Measurements from ENCODE around the gene EHD4. TPM values are rescaled to one million over a fixed set of nuclear protein-coding genes. Genes with fewer than 3 reads are reported as not detected.

EHD4 gene
- total and polyA plus RNA-seq, 9 of the 15 experiments (the other 6 are each of a cell fraction or from before 2014, with no cell fraction given), result 0.89 to 10.3 (median 6.4) TPM

DNA sequence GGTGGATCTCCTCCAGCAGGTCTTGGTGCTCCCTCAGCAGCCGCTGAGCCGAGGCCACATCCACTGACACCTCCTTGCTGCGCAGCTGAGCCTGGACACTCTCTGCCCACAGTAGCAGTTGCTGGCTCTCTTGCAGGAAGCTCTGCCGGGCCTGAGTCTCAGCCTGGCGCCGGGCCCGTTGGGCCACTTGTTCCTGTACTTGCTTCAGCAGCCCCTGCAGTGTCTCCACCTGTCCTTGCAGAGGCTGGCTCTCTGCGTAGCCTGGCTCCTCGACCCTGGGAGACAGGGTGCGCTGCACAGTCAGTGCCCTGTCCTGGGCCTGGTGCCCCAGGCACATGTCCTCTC, 94.0 kb downstream of the EHD4 start:
- no peaks in the 10 kb centered on the region for H3K79me2 ChIP-seq (ENCODE audit: control insufficient read depth, insufficient read depth, low read length)
- BruUV-seq (replicated peaks), result no TSS peak
- ChIA-PET POLR2A (no interaction called here), CTCF (ENCODE audit: low intra/inter-chr PET ratio) (no interaction called here)
- FAIRE-seq (no peak), DNase-seq (ENCODE audit: extremely low read depth in 1 of 4, low spot score in 3 of 4) (no peak), ATAC-seq (no peak)
- H3K9me3 ChIP-seq (replicated peaks; ENCODE audit: control insufficient read depth, insufficient read depth, low read depth, low read length), result no peaks in the 10 kb centered on the region
- peak overlapping the region in 1 of 2 experiments; percentile 45; a peak in 1 of 4 replicates for H3K9ac ChIP-seq (ENCODE audit: insufficient read depth in 1 of 2, low read depth in 2 of 2, low read length in 2 of 2)
- H3K36me3 ChIP-seq (ENCODE audit: control insufficient read depth, insufficient read depth, low read length), result no peaks in the 10 kb centered on the region
- peaks cover 38 to 92% of the 10 kb centered on the region in 2 experiments; a peak in 4 of 5 replicates for H3K27me3 ChIP-seq (ENCODE audit: control insufficient read depth in 2 of 2, insufficient read depth in 2 of 2, low read length in 2 of 2)
- no peak overlapping the region for H2AFZ ChIP-seq (ENCODE audit: low read depth, low read length)
- H3K4me1 ChIP-seq (replicated peaks in 1 of 2; ENCODE audit: control insufficient read depth in 2 of 2, insufficient read depth in 2 of 2, low read length in 2 of 2), result peaks cover 2 to 39% of the 10 kb centered on the region in 2 experiments; a peak in 3 of 5 replicates
- in situ Hi-C loops (cut with MboI), result no loop called here
- no peak for TF ChIP-seq ZSCAN32 (CRISPR knock-in tag; IDR thresholded peaks at IDR 0.05)
- no peak for TF ChIP-seq PCBP1 (IDR thresholded peaks at IDR 0.05; ENCODE audit: low read depth, low read length, poor library complexity, severe bottlenecking)
- TF ChIP-seq, protein P1, sequence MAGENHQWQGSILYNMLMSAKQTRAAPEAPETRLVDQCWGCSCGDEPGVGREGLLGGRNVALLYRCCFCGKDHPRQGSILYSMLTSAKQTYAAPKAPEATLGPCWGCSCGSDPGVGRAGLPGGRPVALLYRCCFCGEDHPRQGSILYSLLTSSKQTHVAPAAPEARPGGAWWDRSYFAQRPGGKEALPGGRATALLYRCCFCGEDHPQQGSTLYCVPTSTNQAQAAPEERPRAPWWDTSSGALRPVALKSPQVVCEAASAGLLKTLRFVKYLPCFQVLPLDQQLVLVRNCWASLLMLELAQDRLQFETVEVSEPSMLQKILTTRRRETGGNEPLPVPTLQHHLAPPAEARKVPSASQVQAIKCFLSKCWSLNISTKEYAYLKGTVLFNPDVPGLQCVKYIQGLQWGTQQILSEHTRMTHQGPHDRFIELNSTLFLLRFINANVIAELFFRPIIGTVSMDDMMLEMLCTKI (IDR thresholded peaks at IDR 0.05; ENCODE audit: partially characterized antibody), result no peak
- no peak for TF ChIP-seq TEAD1 (CRISPR knock-in tag; IDR thresholded peaks at IDR 0.05)
- TF ChIP-seq NR2F6 (CRISPR knock-in tag; IDR thresholded peaks at IDR 0.05), result no peak
- TF ChIP-seq, protein P2, sequence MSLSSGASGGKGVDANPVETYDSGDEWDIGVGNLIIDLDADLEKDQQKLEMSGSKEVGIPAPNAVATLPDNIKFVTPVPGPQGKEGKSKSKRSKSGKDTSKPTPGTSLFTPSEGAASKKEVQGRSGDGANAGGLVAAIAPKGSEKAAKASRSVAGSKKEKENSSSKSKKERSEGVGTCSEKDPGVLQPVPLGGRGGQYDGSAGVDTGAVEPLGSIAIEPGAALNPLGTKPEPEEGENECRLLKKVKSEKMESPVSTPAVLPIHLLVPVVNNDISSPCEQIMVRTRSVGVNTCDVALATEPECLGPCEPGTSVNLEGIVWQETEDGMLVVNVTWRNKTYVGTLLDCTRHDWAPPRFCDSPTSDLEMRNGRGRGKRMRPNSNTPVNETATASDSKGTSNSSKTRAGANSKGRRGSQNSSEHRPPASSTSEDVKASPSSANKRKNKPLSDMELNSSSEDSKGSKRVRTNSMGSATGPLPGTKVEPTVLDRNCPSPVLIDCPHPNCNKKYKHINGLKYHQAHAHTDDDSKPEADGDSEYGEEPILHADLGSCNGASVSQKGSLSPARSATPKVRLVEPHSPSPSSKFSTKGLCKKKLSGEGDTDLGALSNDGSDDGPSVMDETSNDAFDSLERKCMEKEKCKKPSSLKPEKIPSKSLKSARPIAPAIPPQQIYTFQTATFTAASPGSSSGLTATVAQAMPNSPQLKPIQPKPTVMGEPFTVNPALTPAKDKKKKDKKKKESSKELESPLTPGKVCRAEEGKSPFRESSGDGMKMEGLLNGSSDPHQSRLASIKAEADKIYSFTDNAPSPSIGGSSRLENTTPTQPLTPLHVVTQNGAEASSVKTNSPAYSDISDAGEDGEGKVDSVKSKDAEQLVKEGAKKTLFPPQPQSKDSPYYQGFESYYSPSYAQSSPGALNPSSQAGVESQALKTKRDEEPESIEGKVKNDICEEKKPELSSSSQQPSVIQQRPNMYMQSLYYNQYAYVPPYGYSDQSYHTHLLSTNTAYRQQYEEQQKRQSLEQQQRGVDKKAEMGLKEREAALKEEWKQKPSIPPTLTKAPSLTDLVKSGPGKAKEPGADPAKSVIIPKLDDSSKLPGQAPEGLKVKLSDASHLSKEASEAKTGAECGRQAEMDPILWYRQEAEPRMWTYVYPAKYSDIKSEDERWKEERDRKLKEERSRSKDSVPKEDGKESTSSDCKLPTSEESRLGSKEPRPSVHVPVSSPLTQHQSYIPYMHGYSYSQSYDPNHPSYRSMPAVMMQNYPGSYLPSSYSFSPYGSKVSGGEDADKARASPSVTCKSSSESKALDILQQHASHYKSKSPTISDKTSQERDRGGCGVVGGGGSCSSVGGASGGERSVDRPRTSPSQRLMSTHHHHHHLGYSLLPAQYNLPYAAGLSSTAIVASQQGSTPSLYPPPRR (CRISPR knock-in tag; IDR thresholded peaks at IDR 0.05; ENCODE audit: borderline replicate concordance), result no peak
- no peak for TF ChIP-seq ZNF124 (CRISPR knock-in tag; IDR thresholded peaks at IDR 0.05)
- TF ChIP-seq XRCC4 (IDR thresholded peaks at IDR 0.05; ENCODE audit: extremely low read depth, insufficient read depth, insufficient read length), result no peak
- no peak for TF ChIP-seq ZSCAN29 (IDR thresholded peaks at IDR 0.05)
- no peak for TF ChIP-seq HCFC1 (IDR thresholded peaks at IDR 0.05; ENCODE audit: low read depth, low read length)
- no peak for TF ChIP-seq SMARCA5 (IDR thresholded peaks at IDR 0.05)
- TF ChIP-seq SIX5 (IDR thresholded peaks at IDR 0.05; ENCODE audit: borderline replicate concordance in 1 of 2, insufficient read depth in 1 of 2, low read depth in 1 of 2, low read length in 2 of 2), result no peak
- TF ChIP-seq SRSF1 (IDR thresholded peaks at IDR 0.05; ENCODE audit: low read depth, low read length), result no peak
- TF ChIP-seq ESRRA (IDR thresholded peaks at IDR 0.05; ENCODE audit: borderline replicate concordance, low read depth), result no peak
- TF ChIP-seq, protein P3, sequence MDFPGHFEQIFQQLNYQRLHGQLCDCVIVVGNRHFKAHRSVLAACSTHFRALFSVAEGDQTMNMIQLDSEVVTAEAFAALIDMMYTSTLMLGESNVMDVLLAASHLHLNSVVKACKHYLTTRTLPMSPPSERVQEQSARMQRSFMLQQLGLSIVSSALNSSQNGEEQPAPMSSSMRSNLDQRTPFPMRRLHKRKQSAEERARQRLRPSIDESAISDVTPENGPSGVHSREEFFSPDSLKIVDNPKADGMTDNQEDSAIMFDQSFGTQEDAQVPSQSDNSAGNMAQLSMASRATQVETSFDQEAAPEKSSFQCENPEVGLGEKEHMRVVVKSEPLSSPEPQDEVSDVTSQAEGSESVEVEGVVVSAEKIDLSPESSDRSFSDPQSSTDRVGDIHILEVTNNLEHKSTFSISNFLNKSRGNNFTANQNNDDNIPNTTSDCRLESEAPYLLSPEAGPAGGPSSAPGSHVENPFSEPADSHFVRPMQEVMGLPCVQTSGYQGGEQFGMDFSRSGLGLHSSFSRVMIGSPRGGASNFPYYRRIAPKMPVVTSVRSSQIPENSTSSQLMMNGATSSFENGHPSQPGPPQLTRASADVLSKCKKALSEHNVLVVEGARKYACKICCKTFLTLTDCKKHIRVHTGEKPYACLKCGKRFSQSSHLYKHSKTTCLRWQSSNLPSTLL (IDR thresholded peaks at IDR 0.05), result no peak
- no peak for TF ChIP-seq MCM3 (IDR thresholded peaks at IDR 0.05)
- H3K9me1 ChIP-seq (ENCODE audit: control insufficient read depth, insufficient read depth, low read length), result no peaks in the 10 kb centered on the region
- no peak overlapping the region for H3K27ac ChIP-seq (ENCODE audit: extremely low read depth, low read depth, low read length)
- 12% methylated on average over 10 of the region's 10 CpGs for WGBS (ENCODE audit: insufficient coverage, low coverage, missing lambda C conversion rate)
- H3K4me3 ChIP-seq, result no peak overlapping the region
- H4K20me1 ChIP-seq (replicated peaks; ENCODE audit: control insufficient read depth, insufficient read depth, low read length), result peaks cover 16% of the 10 kb centered on the region; the same call in 1 of the 2 replicates
- intact Hi-C loops (cut with micrococcal nuclease), result no loop called here
- H3K4me2 ChIP-seq (ENCODE audit: insufficient read depth, low read length), result no peak overlapping the region

Data from K562 (cell line).